Forelimb muscle (tissue), 1 donor: ENCODE results near the gene WDPCP. TPM values are rescaled to one million over a fixed set of nuclear protein-coding genes. Genes with fewer than 3 reads are reported as not detected.
"Not testable (repeated sequence)": the region's sequence is repeated elsewhere in the genome, so short reads cannot be mapped to it uniquely, and the experiment has no call there.

Experiments used
- DNase-seq: peaks from one replicate; pipeline ENCODE4 v3.0.0-alpha.2; 2013; ENCODE audit warnings: low read depth
- polyA plus RNA-seq: library from polyadenylated mRNA; unstranded; fragments of 120-200 nt; gene quantifications from one replicate; pipeline ENCODE4 v1.2.1, GENCODE V29; 2013; ENCODE audit not compliant: insufficient read length

Gene WDPCP
- 7.5 TPM for polyA plus RNA-seq

- DNase-seq: peak; percentile 99
Measured at GRCh38 chr2:63588385-63589147, at the start of gene WDPCP, which contains the start of gene MDH1. Gene WDPCP (minus strand): TSS chr2:63588477. CDS start chr2:63588271, 206 bp downstream. Gene MDH1 (plus strand): TSS chr2:63588963. CDS start chr2:63589044, 81 bp downstream.

GRCh38 chr2:63632382-63632781 is 44.1 kb upstream of the WDPCP start:
- DNase-seq: no peak

- DNase-seq: no peak
Measured at GRCh38 chr2:63631501-63631900, 43.2 kb upstream of the WDPCP start.

- DNase-seq: no peak
Measured at GRCh38 chr2:63628403-63628942, 40.2 kb upstream of the WDPCP start.

- DNase-seq: no peak
Measured at GRCh38 chr2:63627866-63628265, 39.6 kb upstream of the WDPCP start.

- not testable (repeated sequence) for DNase-seq
Measured at GRCh38 chr2:63623763-63624162, 35.5 kb upstream of the WDPCP start.

GRCh38 chr2:63622751-63623150 is 34.5 kb upstream of the WDPCP start:
- DNase-seq: no peak

- no peak for DNase-seq
Measured at GRCh38 chr2:63619328-63619727, 31.1 kb upstream of the WDPCP start.

GRCh38 chr2:63617366-63617765 is 29.1 kb upstream of the WDPCP start:
- no peak for DNase-seq

- DNase-seq: no peak
Measured at GRCh38 chr2:63614983-63615945, 27.0 kb upstream of the WDPCP start.

GRCh38 chr2:63614448-63614968 is 26.2 kb upstream of the WDPCP start:
- no peak for DNase-seq

GRCh38 chr2:63613391-63613901 is 25.2 kb upstream of the WDPCP start:
- DNase-seq: no peak

- no peak for DNase-seq
Measured at GRCh38 chr2:63610525-63610924, 22.2 kb upstream of the WDPCP start.

GRCh38 chr2:63608865-63609264 is 20.6 kb upstream of the WDPCP start:
- not testable (repeated sequence) for DNase-seq

GRCh38 chr2:63604666-63605065 is 16.4 kb upstream of the WDPCP start:
- no peak for DNase-seq

GRCh38 chr2:63600881-63601460 is 12.7 kb upstream of the WDPCP start:
- no peak for DNase-seq

GRCh38 chr2:63598981-63599380 is 10.7 kb upstream of the WDPCP start:
- no peak for DNase-seq

GRCh38 chr2:63596401-63596883 is 8.2 kb upstream of the WDPCP start:
- DNase-seq: no peak

GRCh38 chr2:63594660-63595059 is 6.4 kb upstream of the WDPCP start:
- DNase-seq: no peak

- no peak for DNase-seq
Measured at GRCh38 chr2:63591566-63592175, 3.4 kb upstream of the WDPCP start.
